Naive B cell (primary cell): ENCODE data around the gene CLIP4. TPM values are rescaled to one million over a fixed set of nuclear protein-coding genes. Genes with fewer than 3 reads are reported as not detected.

Experiments used
- ATAC-seq, 2 donors: fragments of 150-1000 bp; cut with Tn5 transposase; 2 replicates each; pipeline ENCODE4 v1.10.0; 2021; ENCODE audit warnings: low read depth in 2 of 2, mild to moderate bottlenecking in 2 of 2, moderate library complexity in 2 of 2
- DNase-seq: peaks from one replicate; pipeline ENCODE4 v3.0.0; 2022
- H3K27ac Mint-ChIP-seq, 6 donors: one replicate each; pipeline ENCODE4 v1.8.0; 2020 to 2022; ENCODE audit warnings: mild to moderate bottlenecking in 6 of 6, mixed read lengths in 6 of 6, moderate library complexity in 5 of 6, inconsistent platforms in 2 of 6
- H3K27me3 Mint-ChIP-seq, 3 donors: one replicate each; pipeline ENCODE4 v1.8.0; 2021 to 2022; ENCODE audit warnings: mixed read lengths in 3 of 3, mild to moderate bottlenecking in 1 of 3
- H3K36me3 Mint-ChIP-seq, 2 donors: one replicate each; pipeline ENCODE4 v1.8.0; 2020 to 2022; ENCODE audit warnings: mixed read lengths in 2 of 2, inconsistent platforms in 1 of 2, mild to moderate bottlenecking in 1 of 2
- H3K4me1 Mint-ChIP-seq, 3 donors: one replicate each; pipeline ENCODE4 v1.8.0; 2020 to 2022; ENCODE audit warnings: mixed read lengths in 3 of 3, inconsistent platforms in 1 of 3, mild to moderate bottlenecking in 1 of 3, moderate library complexity in 1 of 3
- H3K4me3 Mint-ChIP-seq, 8 donors: one replicate each; pipeline ENCODE4 v1.8.0; 2020 to 2022; ENCODE audit warnings: mild to moderate bottlenecking in 8 of 8, mixed read lengths in 8 of 8, moderate library complexity in 8 of 8, inconsistent platforms in 2 of 8
- H3K9me3 Mint-ChIP-seq, 7 donors: one replicate each; pipeline ENCODE4 v1.8.0; 2020 to 2022; ENCODE audit warnings: mixed read lengths in 7 of 7, mild to moderate bottlenecking in 5 of 7, inconsistent platforms in 2 of 7, moderate library complexity in 1 of 7
- polyA plus RNA-seq, 6 donors: library from polyadenylated mRNA; unstranded; fragments of 300-500 nt; fragmentation: Illumina TruSeq; gene quantifications; one replicate each; pipeline ENCODE4 v1.2.3, GENCODE V29; 2021; ENCODE audit warnings: low read depth in 6 of 6

CLIP4 gene
- polyA plus RNA-seq, 6 donors from 2014 or later, result 1.7 to 3.3 (median 2.8) TPM

GRCh38 chr2:29226808-29227207 is 111.6 kb downstream of the CLIP4 start:
- no peaks in the 10 kb centered on the region for H3K9me3 Mint-ChIP-seq
- ATAC-seq, result no peak
- H3K27ac Mint-ChIP-seq, result no peak overlapping the region
- peaks cover 8 to 23% (median 14%) of the 10 kb centered on the region in 3 donors for H3K27me3 Mint-ChIP-seq
- no peak for DNase-seq
- H3K4me3 Mint-ChIP-seq, result no peak overlapping the region
- H3K36me3 Mint-ChIP-seq, result no peaks in the 10 kb centered on the region
- no peaks in the 10 kb centered on the region for H3K4me1 Mint-ChIP-seq

- no peak for ATAC-seq
- no peaks in the 10 kb centered on the region for H3K9me3 Mint-ChIP-seq
- no peak overlapping the region for H3K27ac Mint-ChIP-seq
- no peak overlapping the region for H3K4me3 Mint-ChIP-seq
- no peaks in the 10 kb centered on the region for H3K4me1 Mint-ChIP-seq
- H3K27me3 Mint-ChIP-seq, result peaks cover 8 to 23% (median 14%) of the 10 kb centered on the region in 3 donors
- no peak for DNase-seq
- no peaks in the 10 kb centered on the region for H3K36me3 Mint-ChIP-seq
These were observed 112.9 kb downstream of the CLIP4 start for GRCh38 chr2:29227935-29228675.

- Mint-ChIP-seq H3K9me3 (no peaks in the 10 kb centered on the region), H3K4me1 (no peaks in the 10 kb centered on the region), H3K27me3 (peaks cover 13 to 23% (median 15%) of the 10 kb centered on the region in 3 donors), H3K27ac (peak overlapping the region in 1 of 6 donors; percentile 28), H3K36me3 (no peaks in the 10 kb centered on the region), H3K4me3 (no peak overlapping the region)
- DNase-seq (no peak), ATAC-seq (no peak)
These were observed 113.7 kb downstream of the CLIP4 start for GRCh38 chr2:29228947-29229346.

- H3K27me3 Mint-ChIP-seq, result peaks cover 12 to 22% (median 13%) of the 10 kb centered on the region in 3 donors
These were observed 114.4 kb downstream of the CLIP4 start for GRCh38 chr2:29229640-29230039.

GRCh38 chr2:29232041-29232440 is 116.8 kb downstream of the CLIP4 start:
- Mint-ChIP-seq H3K27me3 (peaks cover 20 to 23% (median 21%) of the 10 kb centered on the region in 3 donors), H3K9me3 (peaks cover 0 to 2% (median 0%) of the 10 kb centered on the region in 7 donors), H3K4me3 (no peak overlapping the region), H3K4me1 (no peaks in the 10 kb centered on the region), H3K36me3 (no peaks in the 10 kb centered on the region), H3K27ac (no peak overlapping the region)
- no peak for DNase-seq
- no peak for ATAC-seq

More at GRCh38 chr2:29229640-29230039, 114.4 kb downstream of the CLIP4 start:
- H3K36me3 Mint-ChIP-seq, result no peaks in the 10 kb centered on the region
- no peak overlapping the region for H3K4me3 Mint-ChIP-seq
- DNase-seq, result no peak
- no peaks in the 10 kb centered on the region for H3K4me1 Mint-ChIP-seq
- ATAC-seq, result no peak
- no peak overlapping the region for H3K27ac Mint-ChIP-seq
- H3K9me3 Mint-ChIP-seq, result no peaks in the 10 kb centered on the region

GRCh38 chr2:29233428-29233827 is 118.2 kb downstream of the CLIP4 start:
- Mint-ChIP-seq H3K27me3 (peaks cover 22 to 32% (median 30%) of the 10 kb centered on the region in 3 donors), H3K4me1 (no peaks in the 10 kb centered on the region), H3K27ac (no peak overlapping the region), H3K4me3 (no peak overlapping the region), H3K36me3 (no peaks in the 10 kb centered on the region), H3K9me3 (peaks cover 0 to 2% (median 0%) of the 10 kb centered on the region in 7 donors)
- DNase-seq (no peak), ATAC-seq (no peak)

GRCh38 chr2:29235411-29235810 is 120.2 kb downstream of the CLIP4 start:
- no peaks in the 10 kb centered on the region for H3K36me3 Mint-ChIP-seq
- H3K27ac Mint-ChIP-seq, result no peak overlapping the region
- H3K4me3 Mint-ChIP-seq, result no peak overlapping the region
- H3K27me3 Mint-ChIP-seq, result peaks cover 20 to 40% (median 22%) of the 10 kb centered on the region in 3 donors
- DNase-seq (no peak), ATAC-seq (no peak)
- H3K9me3 Mint-ChIP-seq, result peaks cover 0 to 2% (median 0%) of the 10 kb centered on the region in 7 donors
- no peaks in the 10 kb centered on the region for H3K4me1 Mint-ChIP-seq

- no peak overlapping the region for H3K4me3 Mint-ChIP-seq
- H3K27ac Mint-ChIP-seq, result no peak overlapping the region
- H3K27me3 Mint-ChIP-seq, result peaks cover 22 to 47% (median 22%) of the 10 kb centered on the region in 3 donors
- no peaks in the 10 kb centered on the region for H3K4me1 Mint-ChIP-seq
- H3K36me3 Mint-ChIP-seq, result no peaks in the 10 kb centered on the region
- DNase-seq, result no peak
- no peak for ATAC-seq
- peaks cover 0 to 2% (median 0%) of the 10 kb centered on the region in 7 donors for H3K9me3 Mint-ChIP-seq
These were observed 120.9 kb downstream of the CLIP4 start for GRCh38 chr2:29236074-29236473.

- Mint-ChIP-seq H3K27me3 (peaks cover 16 to 51% (median 26%) of the 10 kb centered on the region in 3 donors), H3K9me3 (peaks cover 0 to 2% (median 0%) of the 10 kb centered on the region in 7 donors), H3K36me3 (no peaks in the 10 kb centered on the region), H3K4me1 (peaks cover 0 to 10% (median 0%) of the 10 kb centered on the region in 3 donors), H3K27ac (no peak overlapping the region), H3K4me3 (no peak overlapping the region)
- no peak for ATAC-seq
- DNase-seq, result no peak
These were observed 123.3 kb downstream of the CLIP4 start for GRCh38 chr2:29238497-29238896.

Other genes with a start within 250 kb of the CLIP4 start
- 10 to 100 TPM; 17.4 to 36.2 (median 21.6) TPM for gene TRMT61B, start 245.1 kb upstream of the CLIP4 start, polyA plus RNA-seq
- 10 to 100 TPM; 34.5 to 57.5 (median 48.1) TPM for gene WDR43, start 220.7 kb upstream of the CLIP4 start, polyA plus RNA-seq
- gene TOGARAM2, start 134.1 kb upstream of the CLIP4 start, polyA plus RNA-seq, result under 1 TPM in 1 of 6 donors, not detected in 5; 0.14 TPM
- not detected for gene PCARE, start 40.9 kb upstream of the CLIP4 start, polyA plus RNA-seq